Mucosa of descending colon (tissue), 3 donors: ENCODE results near the gene DCDC1. TPM values are rescaled to one million over a fixed set of nuclear protein-coding genes. Genes with fewer than 3 reads are reported as not detected.

Experiments
- ATAC-seq: fragments of 200-7000 bp; cut with Tn5 transposase; one replicate; pipeline ENCODE4 v1.9.1; 2020; ENCODE audit warnings: mild to moderate bottlenecking, moderate library complexity
- DNase-seq, 3 donors: peaks; one replicate each; pipeline ENCODE4 v3.0.0-alpha.2; 2020
- H3K36me3 ChIP-seq: fragments of 200-600 bp; one replicate; pipeline ENCODE4 v1.8.0; 2021; ENCODE audit warnings: low read depth, mild to moderate bottlenecking
- H3K4me1 ChIP-seq: fragments of 200-600 bp; one replicate; pipeline ENCODE4 v1.8.0; 2021; ENCODE audit warnings: low read depth, mild to moderate bottlenecking
- H3K4me3 ChIP-seq: fragments of 200-600 bp; one replicate; pipeline ENCODE4 v1.8.0; 2021; ENCODE audit warnings: mild to moderate bottlenecking
- H3K9me3 ChIP-seq: fragments of 200-600 bp; one replicate; pipeline ENCODE4 v1.8.0; 2021; ENCODE audit warnings: mild to moderate bottlenecking
- intact Hi-C, 2 donors: fragments of 100-400 bp; cut with DNase I in 1 of 2; cut with micrococcal nuclease in 1 of 2; formaldehyde crosslinking; loops; one replicate each; pipeline versions ENCODE4 v1.11.0 to v1.11.1; 2022; cut with DNase I, micrococcal nuclease
- total RNA-seq, 3 donors: library from RNA; stranded (reverse); fragmentation: NEBNext Ultra II Directional in 2 of 3; extraction: Animal tissue kit (Norgen Biotek cat#: 25700) in 2 of 3; gene quantifications; one replicate each; pipeline versions ENCODE4 v1.2.1 to v1.2.4, GENCODE V29; 2021 to 2023
- TF ChIP-seq, protein P1 (sequence below): fragments of 200-600 bp; IDR thresholded peaks from one replicate; pipeline ENCODE4 v1.8.0; 2022; ENCODE audit warnings: antibody characterized with exemption, mild to moderate bottlenecking
- donor health status: DM: no; HTN: no; CAD: no; lungs with moderate emphysema.
- donor health status: DM: no; HTN: no; CAD: no.
- donor health status: DM: no; HTN: yes; CAD: no.

The DCDC1 gene
- total RNA-seq, 3 donors from 2014 or later, result 0.22 TPM; not detected in 2

DNA sequence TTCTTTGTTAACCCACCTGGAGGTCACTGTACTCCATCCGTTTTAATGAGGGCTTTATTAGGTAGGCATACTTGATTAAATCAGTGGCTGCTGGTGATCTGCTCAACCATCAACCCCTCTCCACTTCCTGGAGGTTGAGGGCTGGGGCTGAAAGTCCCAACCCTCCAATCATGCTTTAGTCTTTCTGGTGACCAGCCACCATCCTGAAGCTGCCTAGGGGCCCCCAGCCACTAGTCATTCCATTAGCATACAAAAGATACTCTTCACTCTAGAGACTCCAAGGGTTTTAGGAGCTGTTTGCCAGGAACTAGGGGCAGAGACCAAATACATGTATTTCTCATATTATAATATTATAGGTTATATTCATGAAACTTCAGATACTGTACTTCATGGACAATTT lies 13.6 kb upstream of the DCDC1 start:
- no peak for DNase-seq
- Histone ChIP-seq H3K4me3 (no peak overlapping the region), H3K36me3 (no peaks in the 10 kb centered on the region), H3K9me3 (no peaks in the 10 kb centered on the region), H3K4me1 (no peaks in the 10 kb centered on the region)
- TF ChIP-seq, protein P1, sequence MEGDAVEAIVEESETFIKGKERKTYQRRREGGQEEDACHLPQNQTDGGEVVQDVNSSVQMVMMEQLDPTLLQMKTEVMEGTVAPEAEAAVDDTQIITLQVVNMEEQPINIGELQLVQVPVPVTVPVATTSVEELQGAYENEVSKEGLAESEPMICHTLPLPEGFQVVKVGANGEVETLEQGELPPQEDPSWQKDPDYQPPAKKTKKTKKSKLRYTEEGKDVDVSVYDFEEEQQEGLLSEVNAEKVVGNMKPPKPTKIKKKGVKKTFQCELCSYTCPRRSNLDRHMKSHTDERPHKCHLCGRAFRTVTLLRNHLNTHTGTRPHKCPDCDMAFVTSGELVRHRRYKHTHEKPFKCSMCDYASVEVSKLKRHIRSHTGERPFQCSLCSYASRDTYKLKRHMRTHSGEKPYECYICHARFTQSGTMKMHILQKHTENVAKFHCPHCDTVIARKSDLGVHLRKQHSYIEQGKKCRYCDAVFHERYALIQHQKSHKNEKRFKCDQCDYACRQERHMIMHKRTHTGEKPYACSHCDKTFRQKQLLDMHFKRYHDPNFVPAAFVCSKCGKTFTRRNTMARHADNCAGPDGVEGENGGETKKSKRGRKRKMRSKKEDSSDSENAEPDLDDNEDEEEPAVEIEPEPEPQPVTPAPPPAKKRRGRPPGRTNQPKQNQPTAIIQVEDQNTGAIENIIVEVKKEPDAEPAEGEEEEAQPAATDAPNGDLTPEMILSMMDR, result no peak
- no peak for ATAC-seq
- intact Hi-C loops, result no loop called here

DNA sequence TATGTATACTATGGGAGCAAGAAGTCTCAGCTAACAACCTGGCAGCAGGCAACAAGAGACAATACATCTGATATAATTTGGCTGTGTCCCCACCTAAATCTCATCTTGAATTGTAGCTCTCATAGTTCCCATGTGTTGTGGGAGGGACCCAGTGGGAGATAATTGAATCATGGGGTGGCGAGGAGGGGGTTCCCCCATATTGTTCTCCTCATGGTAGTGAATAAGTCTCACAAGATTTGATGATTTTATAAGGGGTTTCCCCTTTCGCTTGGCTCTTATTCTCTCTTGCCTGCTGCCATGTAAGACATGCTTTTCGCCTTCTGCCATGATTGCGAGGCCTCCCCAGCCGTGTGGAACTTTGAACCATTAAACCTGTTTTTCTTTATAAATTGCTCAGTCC lies 6.3 kb upstream of the DCDC1 start:
- ATAC-seq, result no peak
- Histone ChIP-seq H3K36me3 (no peaks in the 10 kb centered on the region), H3K4me1 (no peaks in the 10 kb centered on the region), H3K9me3 (no peaks in the 10 kb centered on the region), H3K4me3 (no peak overlapping the region)
- intact Hi-C loops, result no loop called here
- TF ChIP-seq, protein P1, result no peak
- DNase-seq, result no peak

DNA sequence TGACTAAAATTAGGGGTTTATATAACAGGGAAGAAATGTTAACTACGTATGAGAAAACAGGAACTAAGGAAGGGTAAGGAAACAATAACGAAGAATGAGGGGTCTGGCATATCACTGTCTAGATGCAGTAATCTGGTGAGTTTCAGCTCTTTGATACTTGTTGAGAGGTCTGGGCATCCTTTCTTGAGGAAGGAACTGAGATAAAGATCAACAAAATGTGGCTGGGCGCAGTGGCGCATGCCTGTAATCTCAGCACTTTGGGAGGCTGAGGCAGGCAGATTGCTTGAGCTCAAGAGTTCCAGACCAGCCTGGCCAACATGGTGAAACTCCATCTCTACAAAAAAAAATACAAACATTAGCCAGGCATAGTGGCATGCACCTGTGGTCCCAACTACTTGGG lies 2.7 kb downstream of the DCDC1 start:
- intact Hi-C loops, result no loop called here
- no peaks in the 10 kb centered on the region for H3K4me1 ChIP-seq
- ATAC-seq (no peak), DNase-seq (no peak)
- TF ChIP-seq, protein P1, result no peak
- no peak overlapping the region for H3K4me3 ChIP-seq
- H3K9me3 ChIP-seq, result no peaks in the 10 kb centered on the region
- no peaks in the 10 kb centered on the region for H3K36me3 ChIP-seq

DNA sequence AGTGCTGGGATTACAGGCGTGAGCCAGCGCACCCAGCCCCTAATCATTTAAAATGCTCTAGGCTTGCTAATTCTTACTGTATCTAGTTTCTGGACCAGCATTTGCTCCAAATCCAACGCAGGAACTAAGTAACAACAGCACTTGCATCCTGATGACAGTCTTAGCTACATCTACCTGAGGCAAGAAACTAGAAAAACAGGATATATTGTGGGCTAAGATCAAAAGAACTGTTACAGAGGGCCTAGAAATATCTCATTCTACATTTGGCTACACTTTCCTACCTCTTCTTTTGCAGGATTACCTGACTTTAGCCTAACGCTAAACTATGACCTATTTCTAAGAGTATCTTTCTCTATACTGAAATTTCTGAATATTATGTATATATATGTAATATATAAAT lies 7.8 kb downstream of the DCDC1 start:
- intact Hi-C loops, result no loop called here

DNA sequence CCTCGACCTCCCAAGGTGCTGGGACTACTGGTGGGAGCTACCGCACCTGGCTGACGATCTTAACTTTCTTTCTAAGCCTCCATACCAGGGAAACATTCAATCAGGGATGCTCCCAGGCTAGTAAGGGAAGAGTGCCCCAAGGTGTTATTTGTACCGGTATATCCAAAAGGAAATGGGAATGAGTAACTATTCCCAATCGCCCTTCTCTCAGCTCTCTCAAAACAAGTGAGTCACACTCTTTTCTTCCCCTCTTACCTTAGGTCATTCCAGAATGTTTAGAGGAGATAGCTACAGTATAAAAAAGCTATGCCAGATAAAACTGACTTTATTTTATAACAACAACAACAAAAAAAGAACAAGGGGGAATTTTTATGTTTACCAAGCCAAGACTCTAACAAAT lies 13.7 kb downstream of the DCDC1 start:
- no peaks in the 10 kb centered on the region for H3K4me1 ChIP-seq
- DNase-seq (no peak), ATAC-seq (no peak)
- no peak overlapping the region for H3K4me3 ChIP-seq
- TF ChIP-seq, protein P1, result no peak
- intact Hi-C loops, result no loop called here
- no peaks in the 10 kb centered on the region for H3K36me3 ChIP-seq
- H3K9me3 ChIP-seq, result no peaks in the 10 kb centered on the region

More for the DNA sequence above, 7.8 kb downstream of the DCDC1 start:
- ATAC-seq (no peak), DNase-seq (no peak)
- no peaks in the 10 kb centered on the region for H3K9me3 ChIP-seq
- no peaks in the 10 kb centered on the region for H3K36me3 ChIP-seq
- H3K4me3 ChIP-seq, result no peak overlapping the region
- TF ChIP-seq, protein P1, result no peak
- no peaks in the 10 kb centered on the region for H3K4me1 ChIP-seq

DNA sequence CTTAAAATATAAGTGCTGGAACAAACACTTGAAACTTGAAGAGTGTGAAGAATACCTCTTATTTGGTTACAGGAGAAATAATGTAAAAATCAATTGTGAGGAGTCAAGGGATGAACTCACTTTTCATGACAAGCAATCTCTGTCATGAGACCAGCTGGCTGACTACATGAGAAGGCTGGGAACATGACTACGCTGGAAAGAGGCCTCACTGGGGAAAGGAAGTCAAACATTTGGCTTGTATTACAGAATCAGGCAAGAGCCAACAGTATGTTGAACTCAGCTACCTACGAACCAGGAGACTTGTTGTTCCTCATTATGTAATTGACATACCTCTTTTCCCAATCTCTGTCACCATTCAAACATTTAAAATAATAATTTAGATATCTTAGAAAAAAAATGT lies 14.4 kb downstream of the DCDC1 start:
- Histone ChIP-seq H3K9me3 (no peaks in the 10 kb centered on the region), H3K36me3 (no peaks in the 10 kb centered on the region), H3K4me3 (no peak overlapping the region), H3K4me1 (no peaks in the 10 kb centered on the region)
- ATAC-seq, result no peak
- intact Hi-C loops, result no loop called here
- TF ChIP-seq, protein P1, result no peak
- no peak for DNase-seq
